ENCODE results near the gene MICALL1.

- TF ChIP-seq ZNF217 (CRISPR knock-in tag; IDR thresholded peaks at IDR 0.05) (no peak), NR3C1 (CRISPR knock-in tag; IDR thresholded peaks at IDR 0.05) (no peak), ESRRA (IDR thresholded peaks at IDR 0.05; ENCODE audit: borderline replicate concordance, low read depth) (no peak; the same call in 1 of the 2 replicates), RBBP5 (IDR thresholded peaks at IDR 0.05; ENCODE audit: borderline replicate concordance, insufficient read depth, low read length, poor library complexity, severe bottlenecking) (no peak), EZH2 (IDR thresholded peaks at IDR 0.05; ENCODE audit: borderline replicate concordance, low read depth, low read length) (no peak), CTCF (IDR thresholded peaks at IDR 0.05 in 2 of 3, conservative IDR thresholded peaks at IDR 0.05 in 1 of 3; ENCODE audit: insufficient read depth in 2 of 3, low read depth in 1 of 3, low read length in 3 of 3) (peak in 2 of 3 experiments; percentile 52 to 65; a peak in 4 of 6 replicates), ARID1B (IDR thresholded peaks at IDR 0.05) (no peak), NEUROD1 (IDR thresholded peaks at IDR 0.05; ENCODE audit: borderline replicate concordance, low read depth, low read length, partially characterized antibody) (no peak), ARHGAP35 (IDR thresholded peaks at IDR 0.05; ENCODE audit: partially characterized antibody) (no peak)
Observed at GRCh38 chr22:37905534-37906363, at the start of gene MICALL1.

Measured in K562 (cell line).